Activated CD4-positive, CD25-positive, alpha-beta regulatory T cell treated with anti-CD3 and anti-CD28 coated beads, Interleukin-2, amount 50 U/mL, for 16 hours (primary cell): ENCODE measurements around the gene PTPRN2.
"Not testable (repeated sequence)": the region's sequence is repeated elsewhere in the genome, so short reads cannot be mapped to it uniquely, and the experiment has no call there.

ENCODE experiments used
- DNase-seq: peaks from one replicate; pipeline ENCODE4 v3.0.0-alpha.2; 2020; ENCODE audit warnings: low read depth, low spot score

Gene PTPRN2

GRCh38 chr7:157745721-157746709, 841.6 kb downstream of the PTPRN2 start:
- DNase-seq = no peak

GRCh38 chr7:157744786-157745601, 842.6 kb downstream of the PTPRN2 start:
- no peak for DNase-seq

DNA sequence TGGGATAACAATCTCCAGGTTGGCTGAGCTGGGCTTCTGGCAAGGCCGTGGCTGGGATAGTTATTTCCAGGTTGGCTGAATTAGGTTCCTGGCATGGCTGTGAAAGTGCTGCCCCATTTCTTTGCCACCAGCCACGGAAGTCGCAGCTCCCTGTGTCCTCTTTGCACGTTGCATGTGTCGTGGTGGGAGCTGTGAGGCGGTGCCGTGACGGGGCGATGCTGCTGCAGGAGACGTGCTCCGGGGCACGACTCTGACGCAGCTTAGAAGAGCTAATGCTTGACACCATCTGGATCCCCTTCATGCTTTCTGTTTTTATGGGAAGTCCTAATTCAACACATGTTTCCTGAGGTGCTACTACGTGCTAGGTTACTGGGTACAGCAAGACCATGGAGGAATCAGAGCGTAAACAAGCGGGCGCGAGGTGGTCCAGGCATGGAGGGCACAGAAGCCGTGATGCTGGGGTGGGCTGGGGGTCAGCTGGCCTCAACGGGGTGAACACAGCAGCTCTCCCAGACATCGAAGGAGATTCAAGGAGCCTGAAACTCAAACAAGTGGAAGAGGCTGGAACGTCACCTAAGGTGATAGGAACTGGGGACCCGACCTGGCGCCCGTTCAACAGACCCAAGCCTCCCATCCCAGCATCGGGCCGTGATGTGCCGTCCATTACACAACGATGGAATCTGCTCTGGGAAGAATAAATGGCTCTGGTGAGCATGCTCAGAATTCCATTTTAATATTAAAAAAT, 843.7 kb downstream of the PTPRN2 start:
- DNase-seq = no peak

- no peak for DNase-seq
Observed at GRCh38 chr7:157740251-157740798, 847.3 kb downstream of the PTPRN2 start.

DNA sequence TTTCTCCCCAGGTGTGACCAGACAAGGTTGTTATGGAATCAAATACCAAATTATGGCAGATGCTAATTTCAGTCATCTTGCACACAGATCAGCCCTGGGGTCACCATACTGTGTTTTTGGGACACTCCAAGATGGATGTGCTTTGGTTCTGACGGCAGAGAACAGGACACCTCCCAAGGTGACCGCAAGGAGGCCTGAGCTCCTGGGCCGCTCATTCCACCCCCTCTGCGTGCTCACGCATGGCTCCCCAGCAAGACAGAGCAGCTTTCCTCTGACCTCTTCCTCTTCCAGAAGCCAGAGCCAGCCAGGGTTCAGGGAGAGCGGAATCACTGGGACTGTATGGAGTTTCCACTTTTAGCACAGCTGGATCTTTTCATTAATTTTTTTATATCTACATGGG, 848.0 kb downstream of the PTPRN2 start:
- no peak for DNase-seq

DNA sequence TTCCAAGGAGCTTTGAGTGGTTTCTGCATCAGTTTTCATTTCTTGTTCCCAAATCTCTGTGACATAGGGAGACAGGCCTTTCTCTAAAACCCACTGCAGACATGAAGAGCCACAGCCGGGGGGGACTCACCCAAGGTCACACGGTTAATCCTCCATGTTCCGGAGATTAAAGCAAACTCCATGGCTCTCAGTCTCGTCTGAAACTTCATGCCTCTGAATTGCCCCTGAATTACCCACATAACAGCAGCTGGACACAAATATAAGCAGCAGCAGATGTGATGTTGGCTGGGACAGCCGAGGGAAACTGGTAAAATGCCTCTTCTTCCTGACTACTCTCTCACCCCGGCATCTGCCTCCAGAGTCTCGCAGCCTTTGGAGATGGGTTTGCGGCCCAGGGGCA, 848.6 kb downstream of the PTPRN2 start:
- no peak for DNase-seq

GRCh38 chr7:157738066-157738460, 849.6 kb downstream of the PTPRN2 start:
- DNase-seq = no peak

GRCh38 chr7:157737151-157738065, 850.2 kb downstream of the PTPRN2 start:
- DNase-seq = no peak

DNA sequence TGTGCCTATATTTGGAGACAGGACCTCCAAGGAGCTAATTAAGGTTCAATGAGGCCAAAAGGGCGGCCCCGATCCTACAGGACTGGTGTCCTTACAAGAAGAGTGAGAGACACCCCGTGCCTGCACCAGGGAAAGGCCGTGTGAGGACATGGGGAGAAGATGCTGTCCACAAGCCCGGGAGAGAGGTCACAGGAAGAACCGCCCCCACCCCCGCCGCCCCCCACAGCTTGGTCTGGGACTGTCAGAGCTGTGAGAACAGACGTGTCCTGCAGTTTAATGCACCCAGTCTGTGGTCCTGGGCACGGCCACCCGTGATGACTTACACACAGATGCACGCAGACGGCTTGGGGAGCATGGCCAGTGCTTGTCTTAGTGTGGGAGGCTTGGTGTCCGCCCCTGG, 851.3 kb downstream of the PTPRN2 start:
- DNase-seq = no peak

DNA sequence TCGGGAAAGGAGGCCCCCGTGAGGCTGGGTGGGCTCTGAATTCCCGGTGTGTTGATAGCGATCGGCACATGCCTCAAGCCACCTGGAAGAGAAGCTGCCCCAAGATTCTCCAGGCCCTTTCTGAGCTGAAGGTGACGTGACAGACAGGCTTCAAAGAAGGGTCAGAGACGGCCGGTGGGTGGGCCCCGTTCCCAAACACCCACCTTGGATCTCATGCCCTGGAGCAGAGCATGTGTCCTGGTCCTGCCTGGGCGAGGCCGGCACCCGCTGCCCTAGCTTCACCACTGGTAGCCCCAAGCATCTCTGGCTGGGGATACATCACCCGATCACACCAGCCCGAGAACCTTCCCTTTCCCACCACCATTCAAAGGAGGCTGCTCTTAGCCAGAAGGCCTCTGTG, 851.8 kb downstream of the PTPRN2 start:
- no peak for DNase-seq

- DNase-seq = no peak
Observed at GRCh38 chr7:157734676-157735640, 852.7 kb downstream of the PTPRN2 start.

GRCh38 chr7:157733760-157734395, 853.7 kb downstream of the PTPRN2 start:
- not testable (repeated sequence) for DNase-seq

- DNase-seq = no peak
Observed at GRCh38 chr7:157731126-157731525, 856.5 kb downstream of the PTPRN2 start.

GRCh38 chr7:157730614-157731013, 857.0 kb downstream of the PTPRN2 start:
- DNase-seq = no peak

DNA sequence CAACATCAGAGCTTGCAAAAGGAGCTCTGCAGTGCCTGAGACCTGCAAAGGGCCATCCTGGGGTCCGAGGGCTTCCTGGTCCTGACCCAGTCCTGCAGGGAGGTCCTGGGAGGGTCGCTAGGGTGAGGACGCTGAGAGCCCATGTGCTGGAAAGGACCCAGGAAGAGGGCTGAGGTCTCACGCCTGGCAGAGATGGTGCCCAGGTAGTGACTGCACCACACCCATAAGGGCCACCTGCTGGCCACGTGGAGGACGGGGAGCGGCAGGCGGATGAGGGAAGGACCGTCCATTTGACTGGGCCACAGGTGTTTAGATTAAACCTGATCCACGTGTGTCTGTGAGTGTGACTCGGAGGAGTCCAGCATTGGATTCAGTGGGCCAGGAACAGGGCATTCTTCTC, 858.1 kb downstream of the PTPRN2 start:
- no peak for DNase-seq

GRCh38 chr7:157727964-157728615, 859.5 kb downstream of the PTPRN2 start:
- no peak for DNase-seq

- no peak for DNase-seq
Observed at GRCh38 chr7:157726764-157727163, 860.9 kb downstream of the PTPRN2 start.

GRCh38 chr7:157725312-157725711, 862.3 kb downstream of the PTPRN2 start:
- DNase-seq = not testable (repeated sequence)
